ENCODE measurements around the gene SIVA1.
A peak's percentile ranks its signal among the peaks of the same experiment; 100 is the strongest.

SIVA1 gene

DNA sequence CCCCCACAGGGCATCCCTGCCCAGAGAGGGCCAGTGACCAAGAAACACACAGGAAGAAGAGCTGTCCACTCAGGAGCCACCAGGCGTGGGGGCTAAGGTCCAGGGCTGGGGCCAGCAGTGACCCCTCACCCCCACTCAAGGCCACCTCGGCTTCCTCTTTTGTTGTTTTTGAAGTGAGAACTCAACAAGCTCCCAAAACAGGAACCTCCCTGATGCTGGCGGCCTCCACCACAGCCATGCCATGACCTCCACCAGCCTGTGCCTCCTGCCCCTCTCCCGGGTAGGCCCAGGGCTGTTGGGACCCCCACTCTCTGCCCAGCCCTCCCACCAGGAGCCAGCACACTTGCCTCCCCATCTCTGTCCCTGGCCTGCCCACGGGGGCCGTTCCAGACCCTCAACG, 34.8 kb downstream of the SIVA1 start:
- intact Hi-C loops (cut with DNase I) = no loop called here

DNA sequence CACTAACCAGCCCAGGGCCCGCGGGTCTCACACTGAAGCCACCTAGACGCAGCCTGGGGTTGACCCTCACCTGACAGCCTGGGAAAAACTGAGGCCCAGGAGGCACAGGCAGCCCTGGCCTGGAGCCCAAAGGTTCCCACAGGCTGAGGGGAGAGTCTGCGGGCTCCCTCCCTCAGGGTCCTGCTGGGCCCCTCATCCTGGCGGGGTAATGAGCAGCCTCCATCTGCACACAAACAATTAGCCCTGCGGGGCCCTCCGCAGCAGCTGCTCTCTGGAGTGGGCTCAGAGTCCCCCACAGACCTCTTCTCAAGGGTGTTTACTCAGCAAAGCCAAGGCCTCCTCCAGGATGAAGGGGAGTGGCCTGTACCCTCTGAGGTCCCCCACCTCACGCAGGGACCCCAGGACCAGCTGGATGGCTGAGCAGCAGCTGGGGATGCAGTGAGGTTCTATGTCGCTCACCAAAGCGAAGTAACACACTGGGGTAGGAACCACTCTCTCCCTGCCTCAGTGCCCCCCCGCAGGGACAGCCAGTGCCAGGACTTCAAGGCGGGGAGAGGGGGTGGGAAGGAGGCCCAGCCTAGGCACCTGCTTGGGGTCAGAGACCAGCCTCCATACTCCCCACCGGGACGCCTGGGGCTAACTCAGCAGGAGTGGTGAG, 35.3 kb downstream of the SIVA1 start:
- intact Hi-C loops (cut with DNase I) = no loop called here
- no peak for DNase-seq

More for the DNA sequence above, 34.8 kb downstream of the SIVA1 start:
- no peak for DNase-seq

DNA sequence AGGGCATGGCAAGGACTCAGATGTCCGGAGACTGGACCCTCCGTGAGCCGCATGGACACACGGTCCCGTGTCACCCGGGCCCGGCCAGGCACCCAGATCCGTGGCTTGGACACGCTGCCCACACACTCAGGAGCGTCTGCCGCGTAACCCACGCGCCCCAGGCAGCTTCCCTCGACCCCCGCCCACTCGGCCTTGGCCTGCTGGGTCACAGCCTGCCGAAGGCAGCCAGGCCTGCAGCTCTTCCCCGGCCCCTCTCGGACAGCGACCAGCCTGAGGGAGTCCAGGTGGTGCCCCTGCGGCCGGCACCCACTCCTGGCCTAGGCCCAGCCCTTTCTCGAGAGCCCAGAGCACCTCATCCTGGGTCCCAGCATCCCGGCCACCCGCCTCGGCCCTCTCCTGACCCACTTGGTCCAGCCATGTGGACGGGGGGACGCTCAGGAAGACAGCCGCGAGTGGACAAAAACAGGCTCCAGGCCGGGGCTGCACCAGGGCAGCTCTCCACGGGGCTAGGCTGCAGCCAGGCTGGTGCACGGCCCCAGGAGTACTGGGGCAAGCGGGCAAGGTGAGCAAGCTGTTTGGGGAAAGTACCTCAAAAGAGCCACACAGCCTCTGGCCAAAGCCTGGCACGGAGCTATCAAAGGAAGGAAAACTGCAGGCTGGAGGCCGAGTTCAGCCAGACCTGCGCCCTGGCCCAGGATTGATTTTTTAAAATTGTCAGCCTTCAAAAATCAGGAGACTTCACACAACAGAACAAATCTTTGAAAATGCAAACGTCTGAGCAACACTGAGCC, 36.1 kb downstream of the SIVA1 start:
- no peak for DNase-seq
- intact Hi-C loops (cut with DNase I) = no loop called here

DNA sequence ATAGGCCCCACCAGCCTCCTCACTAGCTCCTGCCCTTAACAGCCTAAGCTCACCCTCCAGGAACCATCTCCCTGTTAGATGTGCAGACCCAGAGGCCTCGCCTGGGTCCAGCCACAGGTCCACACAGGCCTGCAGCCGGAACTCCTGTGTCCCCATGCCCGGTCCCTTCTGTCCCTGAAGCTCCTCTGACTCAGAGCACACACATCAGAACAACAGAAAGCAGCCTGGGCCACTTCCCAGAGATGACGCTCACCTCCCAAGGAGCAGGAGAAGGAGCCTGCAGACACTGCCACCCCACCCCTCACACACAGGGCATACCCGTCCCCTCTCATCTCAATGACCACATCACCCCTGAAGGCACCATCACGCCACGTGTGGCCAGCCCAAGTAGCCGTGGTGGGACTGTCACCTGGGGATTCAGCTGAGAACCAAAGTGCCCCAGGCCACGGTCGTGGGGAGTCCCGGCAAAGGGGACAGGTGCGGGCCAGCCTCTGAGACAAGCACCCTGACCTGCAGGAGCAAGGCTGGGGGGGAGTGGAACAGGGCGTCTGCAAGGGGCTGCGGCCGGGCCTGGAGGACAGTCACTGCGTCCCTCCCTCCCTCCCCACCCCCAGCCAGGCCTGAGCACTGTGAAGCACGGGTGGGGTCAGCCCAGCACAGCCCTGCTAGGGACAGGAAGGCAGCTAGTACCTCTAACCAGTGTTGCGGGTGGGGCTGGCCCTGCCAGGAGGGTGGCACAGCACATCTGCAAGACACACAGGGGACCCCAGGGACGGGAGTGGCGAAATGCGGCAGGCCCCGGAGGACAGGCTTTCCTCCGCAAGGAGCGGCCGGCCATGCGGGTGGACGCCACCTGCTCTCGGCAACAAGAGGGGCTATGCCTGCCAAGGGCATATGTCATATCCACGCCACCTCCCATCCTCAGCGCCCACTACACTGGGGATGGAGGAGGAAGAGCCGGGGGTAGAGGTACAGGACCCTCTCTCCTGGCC, 37.1 kb downstream of the SIVA1 start:
- no peak for DNase-seq
- intact Hi-C loops (cut with DNase I) = no loop called here

DNA sequence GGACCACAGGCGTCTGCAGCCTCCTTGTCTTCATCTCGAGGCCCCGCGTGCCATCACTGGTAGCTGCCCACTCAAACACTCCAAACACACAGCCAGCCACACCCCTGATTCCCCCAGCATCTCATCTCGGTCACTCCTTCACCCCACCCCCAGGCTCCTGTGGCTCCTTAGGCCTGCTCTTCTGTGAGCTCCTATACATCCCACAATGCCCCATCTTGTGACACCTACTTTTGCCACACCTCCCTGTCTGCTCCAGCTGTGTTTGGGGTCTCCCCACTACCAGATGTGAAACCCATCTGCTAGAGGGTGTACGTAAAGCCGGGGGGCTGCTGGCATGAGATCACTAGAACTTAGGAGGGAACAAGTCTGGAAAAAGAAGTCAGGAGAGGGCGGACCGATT, 38.5 kb downstream of the SIVA1 start:
- no peak for DNase-seq
- intact Hi-C loops (cut with DNase I) = no loop called here

DNA sequence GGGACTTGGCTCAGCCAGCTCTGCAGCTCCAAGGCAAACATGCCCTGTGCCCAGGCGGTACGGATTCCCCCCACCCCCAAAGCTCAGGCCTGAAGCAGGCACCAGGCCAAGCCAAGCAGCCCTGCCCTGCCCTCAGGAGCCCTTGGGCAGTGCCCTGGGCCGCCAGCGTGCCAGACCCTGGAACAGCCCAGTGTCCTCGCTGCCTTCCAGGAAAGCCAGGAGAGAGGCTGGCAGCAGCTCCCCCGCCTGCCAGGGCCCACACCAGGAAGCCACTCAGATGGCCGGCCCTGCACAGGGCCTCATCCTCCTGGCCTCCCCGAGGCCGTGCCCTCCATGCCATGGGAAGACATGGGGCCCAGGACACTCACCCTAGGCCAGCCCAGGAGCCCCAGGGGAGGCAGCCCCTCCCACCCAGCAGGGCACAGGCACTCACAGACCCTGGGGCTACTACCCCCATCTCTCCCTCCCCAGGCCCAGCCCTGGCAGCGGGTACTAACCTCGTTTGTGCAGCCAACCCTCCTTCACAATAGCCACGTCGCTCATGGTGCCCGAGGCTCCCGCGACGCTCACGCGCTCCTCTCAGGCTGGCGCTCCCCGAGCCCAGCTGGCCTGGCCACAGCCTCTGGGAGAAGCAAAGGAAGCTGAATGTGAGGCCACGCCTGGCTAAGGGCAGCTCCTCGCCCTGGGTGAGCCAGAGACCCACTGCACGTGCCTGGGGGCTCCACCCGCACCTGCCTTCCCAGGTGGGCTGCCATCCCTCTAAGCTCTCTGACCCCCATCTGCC, 39.3 kb downstream of the SIVA1 start:
- DNase-seq = peak in 1 of 42 donors; percentile 50
- intact Hi-C loops (cut with DNase I) = no loop called here

DNA sequence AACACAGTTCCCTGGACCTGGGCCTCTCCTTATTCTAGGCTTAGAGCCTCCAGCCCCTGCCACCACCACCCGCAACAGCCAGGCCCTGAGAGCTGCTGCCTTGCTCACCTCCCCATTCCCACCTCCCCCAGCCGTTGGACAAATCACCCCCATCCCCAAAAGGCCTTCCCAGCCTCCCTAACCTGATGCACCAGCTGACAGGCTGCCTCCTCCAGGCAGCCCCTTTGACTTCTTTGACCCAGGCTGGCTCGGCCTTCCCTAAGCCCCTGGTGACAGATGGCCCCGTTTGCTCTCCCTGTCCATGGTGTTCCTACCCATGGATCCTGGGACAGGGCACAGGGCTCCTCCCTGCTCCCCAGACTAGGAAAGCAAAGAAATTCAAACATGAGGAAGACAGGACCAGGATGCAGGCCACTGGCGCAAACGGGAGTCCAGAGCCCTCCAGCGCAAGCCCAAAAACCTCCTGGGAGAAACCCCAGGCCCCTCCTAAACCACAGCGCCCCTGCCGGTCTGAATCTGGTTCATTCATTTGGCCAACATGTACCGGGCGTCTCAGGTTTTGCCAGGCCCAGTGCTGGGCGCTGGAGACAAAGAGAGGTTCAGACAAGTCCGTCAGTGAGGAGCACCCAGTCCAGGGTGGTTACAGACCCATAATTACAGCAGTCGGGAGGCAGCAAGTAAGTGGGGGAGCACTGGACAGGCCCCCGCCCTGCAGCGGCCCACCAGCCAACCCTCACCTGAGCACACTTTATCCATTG, 40.2 kb downstream of the SIVA1 start:
- no peak for DNase-seq
- intact Hi-C loops (cut with DNase I) = no loop called here

DNA sequence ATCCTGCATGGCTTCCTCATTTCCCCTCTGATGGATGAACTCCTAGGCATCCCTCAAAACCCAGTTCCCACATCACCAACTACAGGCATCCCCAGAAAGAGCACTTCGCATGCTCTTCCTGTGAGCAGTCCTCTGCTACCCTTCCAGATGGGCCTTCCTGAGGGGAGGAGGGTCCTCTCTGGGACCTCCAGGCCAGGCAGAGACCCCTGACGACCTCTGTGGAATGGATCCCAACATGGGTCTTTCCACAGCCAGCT, 40.7 kb downstream of the SIVA1 start:
- intact Hi-C loops (cut with DNase I) = no loop called here
- no peak for DNase-seq

DNA sequence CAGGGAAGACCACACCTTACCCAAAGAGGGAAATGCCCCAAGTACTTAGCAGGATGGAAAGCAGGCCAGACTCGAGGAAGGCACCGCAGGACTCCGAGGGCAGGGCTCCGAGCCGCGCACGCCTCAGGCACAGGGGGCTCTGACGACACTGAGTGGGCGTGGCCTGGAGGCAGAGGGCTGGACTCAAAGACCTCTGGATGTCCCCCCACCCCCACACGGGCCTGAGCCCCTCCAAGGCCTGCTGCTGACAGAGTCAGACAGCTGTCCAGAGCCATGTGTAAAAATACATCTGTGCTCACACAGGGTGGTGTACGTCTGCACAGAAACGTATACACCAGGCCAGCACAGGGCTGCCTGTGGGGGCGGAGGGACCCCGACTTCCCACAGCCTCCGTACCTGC, 41.2 kb downstream of the SIVA1 start:
- intact Hi-C loops (cut with DNase I) = no loop called here
- no peak for DNase-seq

DNA sequence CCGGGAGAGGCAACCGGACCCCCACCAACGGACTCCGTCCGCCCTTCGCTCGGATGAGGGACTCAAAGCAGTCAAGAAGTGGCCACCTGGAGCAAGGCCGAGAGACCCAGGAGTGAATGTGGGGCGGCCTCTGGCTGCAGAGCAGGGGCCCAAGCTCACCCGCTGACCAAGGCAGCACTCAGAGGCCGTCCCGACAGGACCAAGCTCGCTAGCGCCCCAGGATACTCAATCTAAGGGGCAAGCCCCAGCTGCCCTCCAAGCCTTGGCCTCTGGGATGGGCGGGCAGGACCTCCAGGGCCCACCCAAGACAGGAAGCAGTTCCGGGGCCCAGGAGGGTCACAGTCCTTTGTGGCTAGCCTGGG, 41.7 kb downstream of the SIVA1 start:
- intact Hi-C loops (cut with DNase I) = no loop called here
- peak in 7 of 42 donors; percentile 18 to 49 (median 33) for DNase-seq

DNA sequence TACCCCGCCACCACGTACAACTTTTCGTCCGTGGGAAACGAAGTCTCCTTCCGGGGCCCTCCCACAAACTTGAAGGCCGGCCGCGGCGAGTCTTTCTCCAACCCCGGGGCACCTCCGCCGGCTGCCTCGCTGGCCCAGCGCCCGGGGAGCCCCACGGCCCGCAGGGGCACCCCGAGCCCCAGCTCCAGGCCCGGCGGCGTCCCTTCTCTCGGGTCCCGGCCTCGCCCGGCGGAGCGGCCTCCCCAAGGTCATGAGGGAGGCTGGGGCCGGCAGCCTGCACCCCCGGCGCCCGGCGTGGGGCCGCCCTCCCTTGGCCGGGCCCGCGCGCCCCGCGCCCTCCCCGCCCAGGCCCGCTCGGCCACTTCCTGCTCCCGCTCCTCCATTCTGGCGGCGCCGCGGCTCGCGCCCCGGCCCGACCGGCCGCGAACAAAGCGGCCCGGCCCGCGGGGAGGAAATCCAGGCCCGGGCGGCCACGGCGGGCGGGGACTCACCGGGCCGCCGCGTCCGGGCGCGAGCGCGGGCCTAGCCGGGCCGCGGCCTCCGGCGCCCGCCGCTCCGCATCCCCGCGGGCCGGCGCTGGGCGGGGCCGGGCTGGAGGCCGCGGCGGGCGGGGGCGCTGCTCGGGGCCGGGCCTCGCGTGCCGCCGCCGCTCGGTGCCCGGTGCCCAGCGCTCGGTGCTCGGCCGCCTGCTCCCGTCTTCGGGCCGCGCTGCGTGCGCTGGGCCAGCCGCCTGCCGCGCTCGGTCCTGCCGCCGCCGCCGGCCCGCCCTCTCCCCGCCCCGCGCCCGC, 42.2 kb downstream of the SIVA1 start, which contains the start of gene AKT1:
Gene AKT1, minus strand, starts transcription at position 756 of the 788 bp plus-strand sequence. CDS start 3,105 bp downstream, outside the sequence.
- peak in 6 of 42 donors; percentile 18 to 50 (median 33) for DNase-seq
- intact Hi-C loops (cut with DNase I) = no loop called here

DNA sequence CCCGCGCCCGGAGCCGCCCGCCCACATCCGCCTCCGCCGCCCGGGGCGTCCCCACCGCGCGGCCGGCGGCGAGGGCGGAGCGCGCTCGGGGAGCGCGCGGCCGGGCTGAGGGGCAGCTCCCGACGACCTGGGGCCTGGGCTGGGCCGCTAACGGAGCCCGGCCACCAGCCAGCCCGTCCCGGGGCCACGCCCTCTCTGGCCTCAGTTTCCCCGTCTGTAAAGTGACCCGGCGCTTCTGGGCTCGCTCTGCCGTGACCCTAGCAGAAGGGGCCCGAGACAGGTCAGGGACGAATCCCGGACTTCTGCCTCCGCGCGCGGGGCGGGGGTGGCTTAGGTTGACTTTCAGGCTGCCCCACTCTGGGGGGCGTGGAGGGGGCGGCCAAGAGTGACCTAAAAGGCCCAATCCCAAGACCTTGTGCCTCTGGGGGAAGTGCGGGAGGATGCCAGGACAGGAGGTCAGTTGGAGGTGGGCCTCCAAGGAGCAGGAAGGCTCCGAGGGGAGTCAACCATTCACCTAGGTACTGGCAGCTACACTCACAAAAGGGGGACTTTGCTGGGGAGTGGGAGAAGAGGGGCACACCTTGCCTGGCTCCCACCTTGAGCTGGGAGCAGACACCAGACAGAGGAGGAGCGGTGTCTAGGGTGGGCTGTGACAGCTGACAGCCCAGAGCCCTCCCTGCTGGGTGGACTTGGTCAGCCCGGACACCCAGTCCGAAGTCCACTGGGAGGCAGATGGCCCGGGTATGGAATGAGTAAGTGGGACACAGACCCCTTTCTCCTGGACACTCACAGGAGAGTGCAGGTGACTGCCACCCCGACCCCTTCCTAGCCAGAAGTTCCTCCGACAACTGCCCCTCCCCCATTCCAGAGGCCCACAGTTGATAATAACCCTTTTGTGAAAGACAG, 43.1 kb downstream of the SIVA1 start:
- DNase-seq = peak in 32 of 42 donors; percentile 22 to 81 (median 58)
- intact Hi-C loops (cut with DNase I) = no loop called here

DNA sequence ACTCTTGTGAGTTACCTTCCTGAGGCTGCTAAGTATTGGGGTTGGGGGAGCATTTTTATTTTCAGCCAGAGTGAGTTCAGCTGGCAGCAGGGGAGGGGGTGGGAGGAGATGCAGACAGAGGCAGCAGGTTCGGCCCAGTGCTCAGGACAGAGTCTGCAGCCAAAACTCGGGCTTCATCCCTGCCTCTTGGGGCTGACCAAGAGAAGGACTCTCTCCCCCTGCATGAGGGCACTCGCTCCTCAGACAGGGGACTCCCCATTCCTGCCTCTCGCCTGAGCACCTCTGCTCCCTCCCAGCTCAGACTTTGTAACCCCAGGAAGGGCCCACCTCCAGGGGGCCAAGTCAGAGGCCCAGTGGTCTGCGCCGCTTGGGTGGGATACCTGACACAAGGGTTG, 43.7 kb downstream of the SIVA1 start:
- no peak for DNase-seq
- intact Hi-C loops (cut with DNase I) = no loop called here

DNA sequence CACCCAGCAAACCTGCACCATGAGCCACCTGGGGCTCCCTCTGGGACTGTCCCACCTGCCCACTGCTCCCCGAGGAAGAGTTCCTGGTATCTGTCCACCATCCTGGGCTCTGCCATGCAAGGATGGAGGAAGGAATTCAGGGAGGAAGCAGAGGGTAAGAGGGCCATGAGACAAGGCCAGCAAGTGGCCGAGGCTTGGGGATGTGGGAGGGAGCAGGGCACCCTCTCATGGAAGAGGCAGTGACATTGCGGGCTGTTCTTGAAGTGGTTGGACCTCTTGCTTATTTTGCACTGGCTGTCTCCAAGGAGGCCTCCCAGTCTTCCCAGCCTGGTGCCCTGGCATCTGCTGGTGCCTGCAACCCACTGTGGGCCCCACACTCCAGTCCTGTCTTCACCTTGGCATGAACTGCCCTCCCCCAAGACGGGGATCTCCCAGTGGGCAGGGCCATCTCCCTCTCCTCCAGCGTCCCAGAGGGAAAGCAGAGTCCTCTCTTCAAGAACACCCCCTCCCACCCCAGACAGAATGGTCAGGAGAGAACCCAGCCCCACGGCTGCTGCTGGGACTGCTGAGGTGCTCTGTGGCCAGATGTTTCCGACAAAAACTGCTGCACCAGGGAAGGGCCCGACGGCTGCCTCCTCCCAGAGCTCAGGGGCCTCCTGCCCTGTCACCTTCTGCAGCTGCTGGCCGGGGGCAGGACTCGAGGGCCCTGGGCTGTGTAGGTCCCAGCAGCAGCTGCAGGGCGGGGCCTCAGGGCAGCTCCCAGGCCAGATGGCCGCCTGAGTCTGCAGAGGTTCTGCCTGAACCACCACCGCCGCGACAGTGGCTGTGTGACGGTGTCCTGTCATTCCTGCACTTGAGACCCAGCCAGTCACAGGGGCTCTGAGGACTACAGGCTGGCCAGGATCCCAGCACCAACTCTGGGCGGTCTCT, 44.4 kb downstream of the SIVA1 start:
- no peak for DNase-seq
- intact Hi-C loops (cut with DNase I) = no loop called here
